ENCODE results near the gene GABRB2. TPM values are rescaled to one million over a fixed set of nuclear protein-coding genes. Genes with fewer than 3 reads are reported as not detected.

Gene GABRB2
- total RNA-seq, 1 donor from 2014 or later: 1.6 TPM

- Histone ChIP-seq H3K4me1 (no peaks in the 10 kb centered on the region), H3K27me3 (no peaks in the 10 kb centered on the region), H3K9me3 (no peaks in the 10 kb centered on the region), H3K4me3 (no peak overlapping the region), H3K27ac (no peak overlapping the region), H3K36me3 (no peaks in the 10 kb centered on the region)
- no peak for DNase-seq
- no peak for ATAC-seq
- intact Hi-C loops (cut with DNase I): no loop called here
- TF ChIP-seq CTCF (IDR thresholded peaks at IDR 0.05): no peak
Observed at GRCh38 chr5:161287436-161287835, 259.1 kb downstream of the GABRB2 start.

GRCh38 chr5:161286066-161286655 lies 260.4 kb downstream of the GABRB2 start:
- intact Hi-C loops (cut with DNase I): no loop called here
- ATAC-seq: no peak
- Histone ChIP-seq H3K27ac (no peak overlapping the region), H3K4me1 (no peaks in the 10 kb centered on the region), H3K4me3 (no peak overlapping the region), H3K27me3 (no peaks in the 10 kb centered on the region), H3K9me3 (no peaks in the 10 kb centered on the region), H3K36me3 (no peaks in the 10 kb centered on the region)
- DNase-seq: no peak
- TF ChIP-seq CTCF (IDR thresholded peaks at IDR 0.05): no peak

- intact Hi-C loops (cut with DNase I): no loop called here
- no peak for ATAC-seq
- DNase-seq: no peak
- H3K4me3 ChIP-seq: no peak overlapping the region
- H3K9me3 ChIP-seq: no peaks in the 10 kb centered on the region
- no peaks in the 10 kb centered on the region for H3K4me1 ChIP-seq
- no peak overlapping the region for H3K27ac ChIP-seq
- H3K36me3 ChIP-seq: no peaks in the 10 kb centered on the region
- TF ChIP-seq CTCF (IDR thresholded peaks at IDR 0.05): no peak
- H3K27me3 ChIP-seq: no peaks in the 10 kb centered on the region
Observed at GRCh38 chr5:161284445-161284844, 262.1 kb downstream of the GABRB2 start.

- Histone ChIP-seq H3K4me1 (no peaks in the 10 kb centered on the region), H3K27ac (no peak overlapping the region), H3K4me3 (no peak overlapping the region), H3K27me3 (no peaks in the 10 kb centered on the region), H3K36me3 (no peaks in the 10 kb centered on the region), H3K9me3 (no peaks in the 10 kb centered on the region)
- no peak for ATAC-seq
- DNase-seq: no peak
- intact Hi-C loops (cut with DNase I): no loop called here
- no peak for TF ChIP-seq CTCF (IDR thresholded peaks at IDR 0.05)
Observed at GRCh38 chr5:161283296-161283695, 263.2 kb downstream of the GABRB2 start.

- Histone ChIP-seq H3K36me3 (no peaks in the 10 kb centered on the region), H3K27ac (no peak overlapping the region), H3K4me3 (no peak overlapping the region), H3K4me1 (no peaks in the 10 kb centered on the region), H3K27me3 (no peaks in the 10 kb centered on the region), H3K9me3 (no peaks in the 10 kb centered on the region)
- TF ChIP-seq CTCF (IDR thresholded peaks at IDR 0.05): no peak
- intact Hi-C loops (cut with DNase I): no loop called here
- DNase-seq (no peak), ATAC-seq (no peak)
Observed at GRCh38 chr5:161278739-161279660, 267.5 kb downstream of the GABRB2 start.

All from upper lobe of right lung (tissue), 1 donor.